Measurements from ENCODE around the gene SH2D7. TPM values are rescaled to one million over a fixed set of nuclear protein-coding genes. Genes with fewer than 3 reads are reported as not detected.

SH2D7 gene
- total RNA-seq, 1 experiment from 2014 or later: not detected

DNA sequence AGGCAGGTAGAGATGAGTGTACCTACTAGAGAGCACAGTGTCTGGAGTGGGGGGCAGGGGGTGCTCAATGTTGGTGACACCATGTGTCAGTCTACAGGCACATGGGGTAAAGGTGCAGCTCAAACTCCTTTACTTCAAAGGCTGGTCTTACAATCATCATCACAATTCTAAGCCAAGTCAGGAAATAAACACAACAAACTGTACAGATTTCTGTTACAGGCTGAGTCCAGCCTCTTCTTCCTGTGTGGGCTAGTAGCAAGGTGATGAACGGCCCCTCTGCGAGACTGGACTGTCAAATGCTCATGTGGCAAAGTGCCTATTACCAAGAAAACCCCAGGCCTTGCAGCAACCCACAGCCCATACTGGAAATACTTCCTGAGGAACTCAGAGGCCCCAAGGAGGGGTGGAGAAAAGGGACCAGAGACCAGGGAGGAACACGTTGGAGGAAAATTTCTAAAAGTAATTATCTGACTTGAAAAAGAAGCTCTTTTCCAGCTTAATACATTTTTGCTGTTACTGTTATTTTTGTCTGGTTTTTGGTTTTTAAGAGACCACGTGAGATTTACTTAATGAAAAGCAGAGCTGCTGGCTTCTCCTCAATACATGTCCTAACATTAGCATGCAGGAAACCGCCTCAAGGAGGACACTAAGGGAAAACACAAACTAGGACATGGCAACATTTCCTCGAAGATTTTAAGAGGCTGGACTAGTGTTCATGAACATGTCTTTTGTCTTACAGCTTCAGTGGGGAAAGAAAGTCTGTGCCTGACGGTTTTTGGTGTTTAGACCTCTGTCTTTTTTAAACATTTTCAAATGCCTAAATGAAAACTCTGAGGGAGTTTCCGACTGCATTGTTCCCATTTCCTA lies 44.4 kb upstream of the SH2D7 start:
- DNase-seq: no peak
- Histone ChIP-seq H2AFZ (ENCODE audit: low read length) (no peak overlapping the region), H3K27ac (ENCODE audit: low read length) (no peak overlapping the region), H4K20me1 (ENCODE audit: low read length) (no peaks in the 10 kb centered on the region), H3K9ac (ENCODE audit: low read length) (no peak overlapping the region), H3K36me3 (ENCODE audit: low read depth, low read length) (peaks cover 7% of the 10 kb centered on the region), H3F3A (ENCODE audit: low read length, unreplicated experiment) (no peaks in the 10 kb centered on the region), H3K9me3 (ENCODE audit: low read length) (no peaks in the 10 kb centered on the region), H3K27me3 (ENCODE audit: low read length) (no peaks in the 10 kb centered on the region), H3K9me2 (replicated peaks; ENCODE audit: low read length) (no peaks in the 10 kb centered on the region), H3K79me2 (ENCODE audit: low read length) (no peaks in the 10 kb centered on the region), H3K4me1 (ENCODE audit: insufficient read depth, low read length) (peaks cover 7% of the 10 kb centered on the region; the same call in 1 of the 2 replicates), H3K4me2 (ENCODE audit: low read length) (no peak overlapping the region), H3K4me3 (ENCODE audit: low read length) (no peak overlapping the region)
- POLR2A ChIA-PET (ENCODE audit: unreplicated experiment): no interaction called here
- BruUV-seq (replicated peaks): no TSS peak
- no peak for TF ChIP-seq EZH2phosphoT487 (IDR thresholded peaks at IDR 0.05; ENCODE audit: borderline replicate concordance, low read length)
- TF ChIP-seq, protein P1, sequence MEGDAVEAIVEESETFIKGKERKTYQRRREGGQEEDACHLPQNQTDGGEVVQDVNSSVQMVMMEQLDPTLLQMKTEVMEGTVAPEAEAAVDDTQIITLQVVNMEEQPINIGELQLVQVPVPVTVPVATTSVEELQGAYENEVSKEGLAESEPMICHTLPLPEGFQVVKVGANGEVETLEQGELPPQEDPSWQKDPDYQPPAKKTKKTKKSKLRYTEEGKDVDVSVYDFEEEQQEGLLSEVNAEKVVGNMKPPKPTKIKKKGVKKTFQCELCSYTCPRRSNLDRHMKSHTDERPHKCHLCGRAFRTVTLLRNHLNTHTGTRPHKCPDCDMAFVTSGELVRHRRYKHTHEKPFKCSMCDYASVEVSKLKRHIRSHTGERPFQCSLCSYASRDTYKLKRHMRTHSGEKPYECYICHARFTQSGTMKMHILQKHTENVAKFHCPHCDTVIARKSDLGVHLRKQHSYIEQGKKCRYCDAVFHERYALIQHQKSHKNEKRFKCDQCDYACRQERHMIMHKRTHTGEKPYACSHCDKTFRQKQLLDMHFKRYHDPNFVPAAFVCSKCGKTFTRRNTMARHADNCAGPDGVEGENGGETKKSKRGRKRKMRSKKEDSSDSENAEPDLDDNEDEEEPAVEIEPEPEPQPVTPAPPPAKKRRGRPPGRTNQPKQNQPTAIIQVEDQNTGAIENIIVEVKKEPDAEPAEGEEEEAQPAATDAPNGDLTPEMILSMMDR (conservative IDR thresholded peaks at IDR 0.05; ENCODE audit: low read depth, low read length): no peak
- TF ChIP-seq EZH2 (IDR thresholded peaks at IDR 0.05; ENCODE audit: low read length, unreplicated experiment): no peak
- intact Hi-C loops (cut with micrococcal nuclease): no loop called here
- CTCF ChIA-PET: no interaction called here
- ATAC-seq: no peak

DNA sequence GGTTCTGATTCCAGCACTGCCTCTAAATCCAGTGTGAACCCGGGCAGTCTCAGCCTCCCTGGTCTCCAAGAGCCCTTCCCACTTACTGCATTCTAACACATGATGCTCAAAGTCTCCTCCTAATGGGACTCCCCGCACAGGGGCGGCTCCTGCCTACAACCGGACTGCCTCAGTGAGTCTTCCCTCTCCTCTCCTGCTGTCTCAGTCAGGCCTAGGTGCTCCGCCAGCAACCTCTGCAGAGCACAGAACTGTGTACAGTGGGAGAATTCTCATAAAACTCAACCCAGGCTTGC lies 43.8 kb upstream of the SH2D7 start:
- no peaks in the 10 kb centered on the region for H3K9me3 ChIP-seq (ENCODE audit: low read length)
- ChIA-PET CTCF (no interaction called here), POLR2A (ENCODE audit: unreplicated experiment) (no interaction called here)
- H3K9me2 ChIP-seq (replicated peaks; ENCODE audit: low read length): no peaks in the 10 kb centered on the region
- H3K4me1 ChIP-seq (ENCODE audit: insufficient read depth, low read length): peaks cover 7% of the 10 kb centered on the region; the same call in 1 of the 2 replicates
- no peak overlapping the region for H3K9ac ChIP-seq (ENCODE audit: low read length)
- H3K27me3 ChIP-seq (ENCODE audit: low read length): no peaks in the 10 kb centered on the region
- DNase-seq (no peak), ATAC-seq (no peak)
- peaks cover 12% of the 10 kb centered on the region for H3K36me3 ChIP-seq (ENCODE audit: low read depth, low read length)
- no TSS peak for BruUV-seq (replicated peaks)
- H2AFZ ChIP-seq (ENCODE audit: low read length): no peak overlapping the region
- H3K4me2 ChIP-seq (ENCODE audit: low read length): no peak overlapping the region
- H3K27ac ChIP-seq (ENCODE audit: low read length): no peak overlapping the region
- no peak overlapping the region for H3K4me3 ChIP-seq (ENCODE audit: low read length)
- no peaks in the 10 kb centered on the region for H3F3A ChIP-seq (ENCODE audit: low read length, unreplicated experiment)
- H3K79me2 ChIP-seq (ENCODE audit: low read length): no peaks in the 10 kb centered on the region
- no peaks in the 10 kb centered on the region for H4K20me1 ChIP-seq (ENCODE audit: low read length)
- intact Hi-C loops (cut with micrococcal nuclease): no loop called here
- TF ChIP-seq EZH2 (IDR thresholded peaks at IDR 0.05; ENCODE audit: low read length, unreplicated experiment) (no peak), EZH2phosphoT487 (IDR thresholded peaks at IDR 0.05; ENCODE audit: borderline replicate concordance, low read length) (no peak)
- TF ChIP-seq, protein P1 (conservative IDR thresholded peaks at IDR 0.05; ENCODE audit: low read depth, low read length): no peak
